Coronary artery (tissue), 2 donors: ENCODE results near the gene YPEL3.

Source experiments
- DNase-seq: peaks from one replicate; pipeline ENCODE4 v3.0.0-alpha.2; 2017; ENCODE audit warnings: low spot score
- H3K27ac ChIP-seq, 2 donors: fragments of 200-600 bp; sonication (generic); one replicate each; pipeline ENCODE4 v1.5.1; 2016 to 2019
- H3K4me3 ChIP-seq: fragments of 200-600 bp; sonication (generic); 2 replicates; pipeline ENCODE4 v1.5.1; 2016; ENCODE audit warnings: mild to moderate bottlenecking, moderate library complexity
- TF ChIP-seq, protein P1 (sequence below): fragments of 200-600 bp; sonication (generic); IDR thresholded peaks from one replicate; pipeline ENCODE4 v1.5.1; 2019; ENCODE audit warnings: antibody characterized with exemption

The YPEL3 gene

GRCh38 chr16:30063893-30064728 lies 31.9 kb downstream of the YPEL3 start:
- DNase-seq = peak; percentile 87
- Histone ChIP-seq H3K4me3 (peak overlapping the region; percentile 80), H3K27ac (peak overlapping the region; percentile 99 to 100)
- TF ChIP-seq, protein P1, sequence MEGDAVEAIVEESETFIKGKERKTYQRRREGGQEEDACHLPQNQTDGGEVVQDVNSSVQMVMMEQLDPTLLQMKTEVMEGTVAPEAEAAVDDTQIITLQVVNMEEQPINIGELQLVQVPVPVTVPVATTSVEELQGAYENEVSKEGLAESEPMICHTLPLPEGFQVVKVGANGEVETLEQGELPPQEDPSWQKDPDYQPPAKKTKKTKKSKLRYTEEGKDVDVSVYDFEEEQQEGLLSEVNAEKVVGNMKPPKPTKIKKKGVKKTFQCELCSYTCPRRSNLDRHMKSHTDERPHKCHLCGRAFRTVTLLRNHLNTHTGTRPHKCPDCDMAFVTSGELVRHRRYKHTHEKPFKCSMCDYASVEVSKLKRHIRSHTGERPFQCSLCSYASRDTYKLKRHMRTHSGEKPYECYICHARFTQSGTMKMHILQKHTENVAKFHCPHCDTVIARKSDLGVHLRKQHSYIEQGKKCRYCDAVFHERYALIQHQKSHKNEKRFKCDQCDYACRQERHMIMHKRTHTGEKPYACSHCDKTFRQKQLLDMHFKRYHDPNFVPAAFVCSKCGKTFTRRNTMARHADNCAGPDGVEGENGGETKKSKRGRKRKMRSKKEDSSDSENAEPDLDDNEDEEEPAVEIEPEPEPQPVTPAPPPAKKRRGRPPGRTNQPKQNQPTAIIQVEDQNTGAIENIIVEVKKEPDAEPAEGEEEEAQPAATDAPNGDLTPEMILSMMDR = no peak

DNA sequence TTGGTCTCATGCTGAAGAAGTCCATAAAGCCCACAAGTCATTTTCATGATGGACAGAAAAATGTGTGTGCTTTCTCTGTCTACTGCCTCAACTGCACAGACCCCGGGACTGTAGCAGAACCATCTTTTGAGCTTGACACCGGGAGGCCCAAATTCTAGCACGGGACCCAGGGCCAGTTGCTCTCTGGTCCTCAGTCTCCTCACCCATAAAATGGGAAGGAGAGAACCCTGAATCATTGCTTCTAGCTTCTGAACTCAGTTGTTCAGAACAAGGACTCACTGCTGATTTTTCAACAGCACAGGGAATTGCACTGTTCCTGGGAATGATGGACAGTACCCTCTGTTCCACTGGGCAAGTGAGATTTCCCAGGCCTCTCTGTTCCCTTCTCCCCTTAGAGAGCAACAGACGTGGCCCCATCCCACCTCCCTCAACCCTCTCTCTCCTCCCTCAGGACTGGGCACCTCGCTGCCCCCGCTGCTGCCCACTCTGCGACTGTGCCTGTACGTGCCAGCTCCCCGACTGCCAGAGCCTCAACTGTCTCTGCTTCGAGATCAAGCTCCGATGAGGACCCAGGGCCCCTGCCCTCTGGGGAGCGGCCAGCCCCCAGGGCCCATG lies 32.6 kb downstream of the YPEL3 start:
- TF ChIP-seq, protein P1 = no peak
- no peak for DNase-seq
- Histone ChIP-seq H3K27ac (peak overlapping the region; percentile 99 to 100), H3K4me3 (peak overlapping the region; percentile 80)

GRCh38 chr16:30060836-30061554 lies 35.0 kb downstream of the YPEL3 start:
- TF ChIP-seq, protein P1 = no peak
- Histone ChIP-seq H3K4me3 (no peak overlapping the region), H3K27ac (no peak overlapping the region)
- no peak for DNase-seq

DNA sequence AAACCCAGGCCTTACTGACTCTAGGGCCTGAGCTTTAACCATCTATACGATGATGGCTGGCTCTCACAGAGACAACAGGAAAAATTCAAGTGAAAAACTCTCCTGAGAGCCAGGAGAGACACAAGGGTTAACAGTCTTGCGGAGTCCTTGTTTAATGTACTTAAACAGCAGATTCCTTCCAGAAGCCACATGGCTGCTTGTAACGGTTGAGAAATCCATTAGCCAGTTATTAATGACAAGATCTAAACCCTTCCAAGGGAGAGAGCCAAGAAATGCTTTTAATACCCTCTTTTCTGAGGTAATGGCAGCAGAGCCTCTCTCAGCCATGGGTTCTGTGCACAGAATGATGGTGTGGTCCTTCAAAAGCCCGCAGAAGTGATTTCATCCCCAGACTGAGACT lies 35.7 kb downstream of the YPEL3 start:
- H3K4me3 ChIP-seq = no peak overlapping the region
- TF ChIP-seq, protein P1 = no peak
- no peak overlapping the region for H3K27ac ChIP-seq
- DNase-seq = no peak

- H3K27ac ChIP-seq = no peak overlapping the region
- TF ChIP-seq, protein P1 = no peak
These were observed 41.0 kb downstream of the YPEL3 start for GRCh38 chr16:30054959-30055553.

DNA sequence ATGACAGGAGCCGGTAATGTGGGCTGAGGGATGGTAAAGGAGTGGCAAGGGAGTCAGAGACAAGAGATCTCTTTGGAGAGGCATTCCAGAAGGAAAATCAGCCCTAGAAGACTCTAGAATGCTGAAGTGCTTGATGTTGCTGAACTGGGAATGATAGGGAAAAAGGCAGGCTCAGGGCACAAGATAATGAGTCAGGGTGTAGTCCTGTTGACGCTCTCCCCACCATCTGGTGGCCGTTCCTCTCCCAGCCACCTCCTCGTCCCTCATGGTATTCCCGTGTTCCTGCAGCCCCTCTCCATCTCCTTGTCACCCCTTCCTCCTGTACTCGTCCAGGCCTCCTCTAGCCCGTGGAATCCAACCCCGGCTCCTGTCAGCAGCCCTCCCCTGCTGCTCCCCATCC lies 41.6 kb downstream of the YPEL3 start:
- Histone ChIP-seq H3K27ac (no peak overlapping the region), H3K4me3 (no peak overlapping the region)
- no peak for DNase-seq
- TF ChIP-seq, protein P1 = no peak

More at GRCh38 chr16:30054959-30055553, 41.0 kb downstream of the YPEL3 start:
- no peak for DNase-seq
- no peak overlapping the region for H3K4me3 ChIP-seq
